HG02885 (cell line): ENCODE results near the gene SPRR1A.
"Not testable (repeated sequence)": the region's sequence is repeated elsewhere in the genome, so short reads cannot be mapped to it uniquely, and the experiment has no call there.

Experiments used
- ATAC-seq: cut with Tn5 transposase; IDR thresholded peaks from one replicate; pipeline ENCODE4 v1.9.1; 2021; ENCODE audit warnings: mild to moderate bottlenecking; ENCODE audit not compliant: unreplicated experiment, poor library complexity

SPRR1A gene

GRCh38 chr1:152970495-152970894 is 13.4 kb upstream of the SPRR1A start, which contains the start of gene SPRR4:
Gene SPRR4 (plus strand): TSS chr1:152970648. CDS start chr1:152971891, 1,243 bp downstream.
- no peak for ATAC-seq

- ATAC-seq = no peak
Observed at GRCh38 chr1:152972196-152972886, 11.5 kb upstream of the SPRR1A start.

GRCh38 chr1:152976688-152977087 is 7.2 kb upstream of the SPRR1A start:
- ATAC-seq = no peak

GRCh38 chr1:152977614-152978013 is 6.3 kb upstream of the SPRR1A start:
- ATAC-seq = no peak

- no peak for ATAC-seq
Observed at GRCh38 chr1:152980676-152981075, 3.2 kb upstream of the SPRR1A start.

- ATAC-seq = no peak
Observed at GRCh38 chr1:152981146-152981871, 2.6 kb upstream of the SPRR1A start.

GRCh38 chr1:152982076-152982475 is 1.8 kb upstream of the SPRR1A start:
- no peak for ATAC-seq

GRCh38 chr1:152983234-152983633 is 647 bp upstream of the SPRR1A start:
- ATAC-seq = no peak

GRCh38 chr1:152986578-152986977 is 2.7 kb downstream of the SPRR1A start:
- no peak for ATAC-seq

- ATAC-seq = no peak
Observed at GRCh38 chr1:152993186-152993585, 9.3 kb downstream of the SPRR1A start.

GRCh38 chr1:152995842-152996241 is 12.0 kb downstream of the SPRR1A start:
- no peak for ATAC-seq

- ATAC-seq = no peak
Observed at GRCh38 chr1:152996633-152997400, 12.9 kb downstream of the SPRR1A start.

GRCh38 chr1:152997901-152998300 is 14.0 kb downstream of the SPRR1A start:
- no peak for ATAC-seq

- no peak for ATAC-seq
Observed at GRCh38 chr1:152998476-152998875, 14.6 kb downstream of the SPRR1A start.

GRCh38 chr1:152999818-153000217 is 15.9 kb downstream of the SPRR1A start:
- no peak for ATAC-seq

GRCh38 chr1:153000294-153000693 is 16.4 kb downstream of the SPRR1A start:
- ATAC-seq = no peak

GRCh38 chr1:153001382-153001781 is 17.5 kb downstream of the SPRR1A start, which contains the start of gene SPRR3:
Gene SPRR3 (plus strand): TSS chr1:153001749. CDS start chr1:153003021, 1,272 bp downstream.
- no peak for ATAC-seq

GRCh38 chr1:153011235-153011758 is 27.4 kb downstream of the SPRR1A start:
- ATAC-seq = not testable (repeated sequence)

GRCh38 chr1:153021829-153022228 is 37.9 kb downstream of the SPRR1A start:
- not testable (repeated sequence) for ATAC-seq

- ATAC-seq = not testable (repeated sequence)
Observed at GRCh38 chr1:153022340-153022739, 38.5 kb downstream of the SPRR1A start.

GRCh38 chr1:153023109-153023508 is 39.2 kb downstream of the SPRR1A start:
- ATAC-seq = no peak
